LNCaP clone FGC (cell line): Measurements from ENCODE around the gene RNF32.
"Not testable (repeated sequence)": the region's sequence is repeated elsewhere in the genome, so short reads cannot be mapped to it uniquely, and the experiment has no call there.

Experiments
- DNase-seq: peaks from one replicate; pipeline ENCODE4 v3.0.0-alpha.2; 2011; ENCODE audit warnings: low read depth
- H3K4me3 ChIP-seq: 2 replicates; pipeline ENCODE4 v1.5.1; 2011; ENCODE audit warnings: mild to moderate bottlenecking, low read depth, low read length, control low read depth
- TF ChIP-seq, protein P1 (sequence below): IDR thresholded peaks from 2 replicates; pipeline ENCODE4 v1.5.1; 2012; ENCODE audit warnings: mild to moderate bottlenecking; ENCODE audit not compliant: control insufficient read depth, insufficient read depth; ENCODE audit errors: extremely low read depth

Gene RNF32

DNA sequence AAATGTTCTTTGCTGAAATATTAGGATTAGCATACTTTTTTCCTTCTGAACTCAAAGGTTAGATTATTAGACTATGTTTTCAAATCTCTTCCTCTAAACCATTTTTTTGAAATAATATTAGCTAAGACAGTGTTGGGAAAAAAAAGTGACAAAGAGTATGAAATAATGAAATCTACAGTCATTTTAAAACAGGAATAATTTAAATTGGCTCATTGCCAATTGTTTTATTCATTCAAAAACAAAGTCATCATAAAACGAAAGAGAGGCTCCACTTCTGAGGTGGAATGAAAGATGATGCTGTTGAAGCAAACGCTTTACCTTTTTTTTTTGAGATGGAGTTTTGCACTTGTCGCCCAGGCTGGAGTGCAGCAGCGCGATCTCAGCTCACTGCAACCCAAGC, 51.2 kb downstream of the RNF32 start:
- DNase-seq: no peak
- H3K4me3 ChIP-seq: no peak overlapping the region
- TF ChIP-seq, protein P1, sequence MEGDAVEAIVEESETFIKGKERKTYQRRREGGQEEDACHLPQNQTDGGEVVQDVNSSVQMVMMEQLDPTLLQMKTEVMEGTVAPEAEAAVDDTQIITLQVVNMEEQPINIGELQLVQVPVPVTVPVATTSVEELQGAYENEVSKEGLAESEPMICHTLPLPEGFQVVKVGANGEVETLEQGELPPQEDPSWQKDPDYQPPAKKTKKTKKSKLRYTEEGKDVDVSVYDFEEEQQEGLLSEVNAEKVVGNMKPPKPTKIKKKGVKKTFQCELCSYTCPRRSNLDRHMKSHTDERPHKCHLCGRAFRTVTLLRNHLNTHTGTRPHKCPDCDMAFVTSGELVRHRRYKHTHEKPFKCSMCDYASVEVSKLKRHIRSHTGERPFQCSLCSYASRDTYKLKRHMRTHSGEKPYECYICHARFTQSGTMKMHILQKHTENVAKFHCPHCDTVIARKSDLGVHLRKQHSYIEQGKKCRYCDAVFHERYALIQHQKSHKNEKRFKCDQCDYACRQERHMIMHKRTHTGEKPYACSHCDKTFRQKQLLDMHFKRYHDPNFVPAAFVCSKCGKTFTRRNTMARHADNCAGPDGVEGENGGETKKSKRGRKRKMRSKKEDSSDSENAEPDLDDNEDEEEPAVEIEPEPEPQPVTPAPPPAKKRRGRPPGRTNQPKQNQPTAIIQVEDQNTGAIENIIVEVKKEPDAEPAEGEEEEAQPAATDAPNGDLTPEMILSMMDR: no peak

DNA sequence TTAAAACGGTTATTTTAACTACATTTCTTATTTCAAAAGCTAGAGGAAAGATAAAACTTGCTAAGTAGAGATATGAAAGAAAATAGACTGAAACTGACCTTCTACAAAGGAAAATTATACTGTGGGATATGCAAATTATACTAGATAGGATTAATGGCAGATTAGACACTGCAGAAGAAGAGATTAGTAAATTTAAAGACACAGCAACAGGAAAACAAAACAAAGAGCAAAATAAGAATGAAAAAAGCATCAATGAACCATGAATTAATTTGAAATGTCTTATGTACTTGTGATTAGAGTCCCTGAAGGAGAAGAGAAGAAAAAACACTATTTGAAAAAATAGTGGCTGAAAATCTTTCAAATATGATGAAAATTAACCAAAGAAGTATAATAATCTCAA, 52.3 kb downstream of the RNF32 start:
- no peak for DNase-seq
- TF ChIP-seq, protein P1: no peak
- H3K4me3 ChIP-seq: no peak overlapping the region

DNA sequence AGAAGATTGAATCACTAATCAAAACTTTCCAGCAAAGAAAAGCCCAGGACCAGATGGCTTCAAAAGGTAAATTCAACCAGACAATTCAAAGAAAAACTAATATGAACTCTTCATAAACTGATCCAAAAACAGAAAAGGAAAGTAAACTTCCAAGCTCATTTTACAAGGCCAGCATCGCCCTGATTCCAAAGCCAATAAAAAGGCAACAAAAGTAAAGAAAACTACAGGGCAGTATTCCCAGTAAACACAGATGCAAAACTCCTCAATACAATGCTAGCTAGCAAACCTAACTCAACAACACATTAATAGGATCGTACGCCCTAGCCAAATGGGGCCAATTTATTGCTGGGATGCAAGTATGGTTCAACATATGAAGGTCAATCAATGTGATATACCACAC, 53.1 kb downstream of the RNF32 start:
- peak; percentile 84 for DNase-seq
- no peak overlapping the region for H3K4me3 ChIP-seq
- TF ChIP-seq, protein P1: no peak

DNA sequence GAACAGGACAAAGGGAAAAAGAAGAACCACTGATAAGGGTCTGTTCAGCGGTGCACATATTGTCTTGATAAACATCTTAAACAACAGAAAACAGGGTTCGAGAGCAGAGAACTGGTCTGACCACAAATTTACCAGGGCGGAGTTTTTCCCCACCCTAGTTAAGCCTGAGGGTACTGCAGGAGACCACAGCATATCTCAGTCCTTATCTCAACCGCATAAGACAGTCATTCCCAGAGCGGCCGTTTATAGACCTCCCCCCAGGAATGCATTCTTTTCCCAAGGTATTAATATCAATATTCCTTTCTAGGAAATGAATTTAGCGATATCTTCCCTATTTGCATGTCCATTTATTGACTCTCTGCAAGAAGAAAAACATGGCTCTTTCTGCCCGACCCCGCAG, 56.7 kb downstream of the RNF32 start:
- not testable (repeated sequence) for DNase-seq, H3K4me3 ChIP-seq

DNA sequence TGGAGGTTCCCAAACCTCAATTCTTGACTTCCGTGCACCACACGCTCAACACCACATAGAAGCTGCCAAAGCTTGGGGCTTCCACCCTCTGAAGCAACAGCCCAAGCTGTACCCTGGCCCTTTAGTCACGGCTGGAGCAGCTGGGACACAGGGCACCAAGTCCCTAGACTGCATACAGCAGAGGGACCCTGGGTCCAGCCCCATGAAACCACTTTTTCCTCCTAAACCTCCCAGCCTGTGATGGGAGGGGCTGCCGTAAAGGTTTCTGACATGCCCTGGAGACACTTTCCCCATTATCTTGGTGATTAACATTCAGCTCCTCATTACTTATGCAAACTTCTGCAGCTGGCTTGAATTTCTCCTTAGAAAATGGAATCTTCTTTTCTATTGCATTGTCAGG, 57.9 kb downstream of the RNF32 start:
- DNase-seq: not testable (repeated sequence)

DNA sequence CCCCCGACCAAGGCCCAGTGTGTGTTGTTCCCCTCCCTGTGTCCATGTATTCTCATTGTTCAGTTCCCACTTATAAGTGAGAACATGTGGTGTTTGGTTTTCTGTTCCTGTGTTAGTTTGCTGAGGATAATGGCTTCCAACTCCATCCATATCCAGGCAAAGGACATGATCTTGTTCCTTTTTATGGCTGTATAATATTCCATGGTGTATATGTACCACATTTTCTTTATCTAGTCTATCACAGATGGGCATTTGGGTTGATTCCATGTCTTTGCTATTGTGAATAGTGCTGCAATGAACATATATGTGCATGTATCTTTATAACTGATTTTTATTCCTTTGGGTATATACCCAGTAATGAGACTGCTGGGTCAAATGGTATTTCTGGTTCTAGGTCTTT, 61.2 kb downstream of the RNF32 start:
- H3K4me3 ChIP-seq, DNase-seq: not testable (repeated sequence)

More for the DNA sequence above, 57.9 kb downstream of the RNF32 start:
- H3K4me3 ChIP-seq: not testable (repeated sequence)

DNA sequence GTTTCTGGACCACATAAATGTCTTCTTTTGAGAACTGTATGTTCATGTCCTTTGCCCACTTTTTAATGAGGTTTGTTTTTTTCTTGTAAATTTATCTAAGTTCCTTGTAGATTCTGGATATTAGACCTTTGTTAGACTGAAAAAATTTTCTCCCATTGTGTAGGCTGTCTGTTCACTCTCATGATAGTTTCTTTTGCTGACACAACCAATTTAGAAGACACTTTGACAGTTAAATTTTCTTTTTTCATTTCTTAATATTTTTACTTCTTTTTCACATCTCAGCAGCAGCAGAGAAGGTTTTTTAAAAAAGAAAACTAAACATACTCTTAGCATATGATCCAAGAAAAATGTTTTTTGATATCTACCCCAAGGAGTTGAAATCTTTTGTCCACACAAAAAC, 61.8 kb downstream of the RNF32 start:
- no peak overlapping the region for H3K4me3 ChIP-seq
- TF ChIP-seq, protein P1: no peak
- no peak for DNase-seq

DNA sequence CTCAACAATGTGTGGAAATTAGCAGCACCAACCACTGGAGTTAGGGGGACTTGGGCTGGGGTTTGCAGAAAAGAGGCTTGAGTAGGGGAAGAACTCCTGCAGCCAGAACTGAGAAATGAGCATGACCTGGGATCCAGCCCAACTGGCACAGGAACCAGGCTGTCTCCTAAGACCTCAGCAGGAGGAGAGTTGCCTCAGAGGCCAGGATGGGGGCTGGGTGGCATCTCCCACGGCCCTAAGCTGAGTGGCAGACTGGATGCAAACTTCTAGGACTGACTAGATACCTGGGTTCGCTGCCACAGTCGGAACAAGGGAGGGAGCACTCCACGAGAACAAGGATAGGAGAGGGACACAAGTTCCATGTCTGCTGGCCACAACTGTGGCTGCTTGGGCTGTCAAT, 62.6 kb downstream of the RNF32 start:
- no peak for DNase-seq
- TF ChIP-seq, protein P1: no peak

DNA sequence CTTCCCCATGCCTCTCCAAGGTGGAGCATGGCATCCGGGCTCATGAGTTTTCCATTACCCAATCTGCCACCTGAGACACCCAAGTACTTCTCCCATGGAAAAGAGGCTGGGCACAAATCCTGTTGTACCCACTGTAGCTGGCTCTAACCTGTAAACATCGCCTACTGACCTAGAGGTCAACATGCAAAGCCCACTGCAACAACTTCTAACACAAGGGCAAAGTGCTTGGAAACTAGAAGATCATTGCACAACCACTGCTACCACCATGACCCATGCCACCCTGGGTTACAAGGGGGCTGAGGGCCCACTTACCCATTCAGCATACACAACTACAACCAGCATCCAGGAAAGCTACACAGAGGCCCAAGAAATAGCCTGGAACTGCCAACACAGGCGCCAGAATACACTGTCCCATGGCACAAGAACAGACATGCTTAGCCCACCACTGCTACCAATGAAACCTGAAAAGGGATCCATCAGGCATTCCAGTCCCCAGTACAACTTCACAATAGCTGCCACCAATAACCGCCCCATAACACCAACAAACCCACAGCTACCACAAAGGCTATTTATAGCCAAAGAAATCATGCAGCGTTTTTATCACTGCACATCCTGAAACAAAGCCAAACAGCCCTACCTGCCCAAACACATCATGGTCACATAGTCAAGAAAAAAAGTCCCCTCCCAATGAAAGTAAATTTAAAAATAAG, 63.4 kb downstream of the RNF32 start:
- H3K4me3 ChIP-seq: no peak overlapping the region
- TF ChIP-seq, protein P1: no peak
- DNase-seq: no peak

More for the DNA sequence above, 62.6 kb downstream of the RNF32 start:
- no peak overlapping the region for H3K4me3 ChIP-seq
